HEK293 (cell line): Measurements from ENCODE around the gene PDCD1LG2.

Experiments used
- CTCF ChIP-seq: fragments of 450-650 bp; formaldehyde crosslinking; IDR thresholded peaks from 2 replicates; pipeline ENCODE4 v1.5.1; 2016; ENCODE audit warnings: missing biosample characterization, missing genetic modification characterization
- ELK4 ChIP-seq: IDR thresholded peaks from 2 replicates; pipeline ENCODE4 v1.6.1; 2011; ENCODE audit warnings: mild to moderate bottlenecking, low read depth, low read length, borderline replicate concordance
- RBAK ChIP-seq: fragments of 450-650 bp; formaldehyde crosslinking; IDR thresholded peaks from 2 replicates; pipeline ENCODE4 v1.5.1; 2016; ENCODE audit warnings: missing biosample characterization, missing genetic modification characterization
- SCRT1 ChIP-seq: fragments of 450-650 bp; formaldehyde crosslinking; IDR thresholded peaks from 2 replicates; pipeline ENCODE4 v1.5.1; 2016; ENCODE audit warnings: missing biosample characterization, missing genetic modification characterization, borderline replicate concordance
- SETDB1 ChIP-seq: IDR thresholded peaks from one replicate; pipeline ENCODE4 v1.6.1; 2017; ENCODE audit warnings: mild to moderate bottlenecking, low read length, moderate library complexity, mixed read lengths; ENCODE audit not compliant: insufficient read length
- TCF7L2 ChIP-seq: IDR thresholded peaks from 2 replicates; pipeline ENCODE4 v1.6.1; 2011; ENCODE audit warnings: low read depth, mild to moderate bottlenecking, inconsistent platforms, low read length, moderate library complexity, borderline replicate concordance
- YY1 ChIP-seq: fragments of 450-650 bp; formaldehyde crosslinking; IDR thresholded peaks from 2 replicates; pipeline ENCODE4 v1.5.1; 2018; ENCODE audit warnings: missing biosample characterization, missing genetic modification characterization
- ZNF138 ChIP-seq: fragments of 450-650 bp; formaldehyde crosslinking; IDR thresholded peaks from 2 replicates; pipeline ENCODE4 v1.5.1; 2016; ENCODE audit warnings: missing biosample characterization, missing genetic modification characterization, borderline replicate concordance
- ZNF202 ChIP-seq: fragments of 450-650 bp; formaldehyde crosslinking; IDR thresholded peaks from 2 replicates; pipeline ENCODE4 v1.5.1; 2016; ENCODE audit warnings: missing biosample characterization, missing genetic modification characterization, borderline replicate concordance
- ZNF423 ChIP-seq: fragments of 450-650 bp; formaldehyde crosslinking; IDR thresholded peaks from 2 replicates; pipeline ENCODE4 v1.5.1; 2016; ENCODE audit warnings: missing biosample characterization, missing genetic modification characterization

GRCh38 chr9:5514617-5515260 lies 4.4 kb downstream of the PDCD1LG2 start:
- TF ChIP-seq ZNF423 (tag by site-specific recombination) (no peak), CTCF (tag by site-specific recombination) (no peak), SCRT1 (tag by site-specific recombination) (no peak), ELK4 (no peak), ZNF138 (no peak), SETDB1 (no peak), YY1 (no peak), TCF7L2 (no peak), ZNF202 (no peak), RBAK (tag by site-specific recombination) (no peak)
